ENCODE measurements around the gene FASLG. TPM values are rescaled to one million over a fixed set of nuclear protein-coding genes. Genes with fewer than 3 reads are reported as not detected.
"Not testable (repeated sequence)": the region's sequence is repeated elsewhere in the genome, so short reads cannot be mapped to it uniquely, and the experiment has no call there.

Gene FASLG
- total and polyA plus RNA-seq, 10 of the 15 experiments (the other 5 are each of a cell fraction or from before 2014, with no cell fraction given): 0.05 to 4.0 (median 0.09) TPM; not detected in 2

GRCh38 chr1:172616636-172617035, 42.3 kb upstream of the FASLG start (continued):
- TF ChIP-seq GATAD2B (conservative IDR thresholded peaks at IDR 0.05; ENCODE audit: low read depth): no peak
- TF ChIP-seq, protein P1, sequence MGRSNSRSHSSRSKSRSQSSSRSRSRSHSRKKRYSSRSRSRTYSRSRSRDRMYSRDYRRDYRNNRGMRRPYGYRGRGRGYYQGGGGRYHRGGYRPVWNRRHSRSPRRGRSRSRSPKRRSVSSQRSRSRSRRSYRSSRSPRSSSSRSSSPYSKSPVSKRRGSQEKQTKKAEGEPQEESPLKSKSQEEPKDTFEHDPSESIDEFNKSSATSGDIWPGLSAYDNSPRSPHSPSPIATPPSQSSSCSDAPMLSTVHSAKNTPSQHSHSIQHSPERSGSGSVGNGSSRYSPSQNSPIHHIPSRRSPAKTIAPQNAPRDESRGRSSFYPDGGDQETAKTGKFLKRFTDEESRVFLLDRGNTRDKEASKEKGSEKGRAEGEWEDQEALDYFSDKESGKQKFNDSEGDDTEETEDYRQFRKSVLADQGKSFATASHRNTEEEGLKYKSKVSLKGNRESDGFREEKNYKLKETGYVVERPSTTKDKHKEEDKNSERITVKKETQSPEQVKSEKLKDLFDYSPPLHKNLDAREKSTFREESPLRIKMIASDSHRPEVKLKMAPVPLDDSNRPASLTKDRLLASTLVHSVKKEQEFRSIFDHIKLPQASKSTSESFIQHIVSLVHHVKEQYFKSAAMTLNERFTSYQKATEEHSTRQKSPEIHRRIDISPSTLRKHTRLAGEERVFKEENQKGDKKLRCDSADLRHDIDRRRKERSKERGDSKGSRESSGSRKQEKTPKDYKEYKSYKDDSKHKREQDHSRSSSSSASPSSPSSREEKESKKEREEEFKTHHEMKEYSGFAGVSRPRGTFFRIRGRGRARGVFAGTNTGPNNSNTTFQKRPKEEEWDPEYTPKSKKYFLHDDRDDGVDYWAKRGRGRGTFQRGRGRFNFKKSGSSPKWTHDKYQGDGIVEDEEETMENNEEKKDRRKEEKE (IDR thresholded peaks at IDR 0.05): no peak

DNA sequence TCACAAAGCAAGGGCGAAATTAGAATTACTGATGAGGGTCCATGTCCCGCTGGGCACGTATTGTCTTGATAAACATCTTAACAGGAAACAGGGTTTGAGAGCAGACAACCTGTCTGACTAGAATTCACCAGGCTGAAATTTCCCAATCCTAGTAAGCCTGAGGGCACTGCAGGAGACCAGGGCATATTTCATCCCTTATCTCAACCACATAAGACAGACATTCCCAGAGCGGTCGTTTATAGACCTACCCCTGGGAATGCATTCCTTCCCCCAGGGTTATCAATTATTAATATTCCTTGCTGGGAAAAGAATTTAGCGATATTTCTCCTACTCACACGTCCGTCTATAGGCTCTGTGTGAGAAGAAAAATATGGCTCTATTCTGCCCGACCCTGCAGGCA, 38.3 kb upstream of the FASLG start:
- in situ Hi-C loops (cut with MboI); H4K20me1 ChIP-seq (ENCODE audit: control insufficient read depth, insufficient read depth); BruUV-seq (replicated peaks); H3K27ac ChIP-seq (ENCODE audit: control insufficient read depth, insufficient read depth); FAIRE-seq; H3K9me3 ChIP-seq (replicated peaks; ENCODE audit: control insufficient read depth, insufficient read depth, low read length); POLR2A ChIA-PET; H3K4me2 ChIP-seq (ENCODE audit: control insufficient read depth, insufficient read depth); ATAC-seq; H3K9ac ChIP-seq (ENCODE audit: control insufficient read depth, insufficient read depth, low read length); H3K36me3 ChIP-seq (ENCODE audit: control insufficient read depth in 2 of 2, insufficient read depth in 2 of 2, low read length in 1 of 2); H3K27me3 ChIP-seq (replicated peaks in 1 of 2; ENCODE audit: control insufficient read depth in 2 of 2, insufficient read depth in 2 of 2, low read length in 1 of 2); H3K79me2 ChIP-seq (ENCODE audit: control insufficient read depth, insufficient read depth, low read length); DNase-seq (ENCODE audit: low read depth, low spot score); SMC1A ChIA-PET (ENCODE audit: uncharacterized antibody, unreplicated experiment); H3K4me3 ChIP-seq; CTCF ChIA-PET; H3K4me1 ChIP-seq (ENCODE audit: control insufficient read depth, insufficient read depth, low read length); intact Hi-C loops (cut with micrococcal nuclease; ENCODE audit: unreplicated experiment); H2AFZ ChIP-seq (ENCODE audit: control insufficient read depth, low read depth, low read length); RAD21 ChIA-PET (ENCODE audit: unreplicated experiment): not testable (repeated sequence)
- WGBS (ENCODE audit: insufficient coverage, insufficient replicate concordance, low lambda C conversion rate, missing lambda C conversion rate): 60% methylated on average over 9 of the region's 9 CpGs

DNA sequence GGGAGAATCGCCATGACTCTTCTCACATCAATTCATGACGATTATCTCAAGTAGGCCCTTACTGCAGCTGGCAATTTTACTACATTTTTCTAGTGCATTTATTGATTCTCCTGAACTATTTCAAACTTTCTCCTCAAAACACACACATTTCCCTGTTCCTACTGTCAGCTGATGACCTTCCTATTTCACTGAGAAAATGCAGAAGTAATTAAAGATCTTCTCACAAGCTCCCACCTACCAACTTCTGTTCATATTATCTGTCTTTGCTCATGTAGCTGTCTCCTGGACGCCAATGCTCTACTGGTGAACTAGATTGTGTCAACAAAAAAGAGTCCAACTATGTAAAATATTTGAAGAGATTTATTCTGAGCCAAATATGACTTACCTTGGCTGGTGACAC, 36.4 kb upstream of the FASLG start:
- DNase-seq (ENCODE audit: low read depth, low spot score): no peak
- RAD21 ChIA-PET (ENCODE audit: unreplicated experiment): no interaction called here
- ATAC-seq: no peak
- Histone ChIP-seq H3K4me2 (ENCODE audit: control insufficient read depth, insufficient read depth) (no peak overlapping the region), H4K20me1 (ENCODE audit: control insufficient read depth, insufficient read depth) (no peaks in the 10 kb centered on the region), H3K9ac (ENCODE audit: control insufficient read depth, insufficient read depth, low read length) (no peak overlapping the region), H3K36me3 (ENCODE audit: control insufficient read depth in 2 of 2, insufficient read depth in 2 of 2, low read length in 1 of 2) (no peaks in the 10 kb centered on the region), H2AFZ (ENCODE audit: control insufficient read depth, low read depth, low read length) (no peak overlapping the region), H3K9me3 (replicated peaks; ENCODE audit: control insufficient read depth, insufficient read depth, low read length) (peaks cover 3% of the 10 kb centered on the region), H3K27ac (ENCODE audit: control insufficient read depth, insufficient read depth) (no peak overlapping the region), H3K4me1 (ENCODE audit: control insufficient read depth, insufficient read depth, low read length) (no peaks in the 10 kb centered on the region), H3K79me2 (ENCODE audit: control insufficient read depth, insufficient read depth, low read length) (no peaks in the 10 kb centered on the region), H3K4me3 (no peak overlapping the region), H3K27me3 (replicated peaks in 1 of 2; ENCODE audit: control insufficient read depth in 2 of 2, insufficient read depth in 2 of 2, low read length in 1 of 2) (no peaks in the 10 kb centered on the region; a peak in 1 of 4 replicates)
- POLR2A ChIA-PET: no interaction called here
- CTCF ChIA-PET: interaction anchor here (1.1 kb wide), 1 partner anchor 12 kb away, joined by 3 read pairs; no protein-coding TSS in a partner anchor
- FAIRE-seq: no peak
- intact Hi-C loops (cut with micrococcal nuclease; ENCODE audit: unreplicated experiment) (no loop called here), in situ Hi-C loops (cut with MboI) (no loop called here)
- no TSS peak for BruUV-seq (replicated peaks)
- WGBS (ENCODE audit: insufficient coverage, insufficient replicate concordance, low lambda C conversion rate, missing lambda C conversion rate): 39% methylated on average over 3 of the region's 3 CpGs
- TF ChIP-seq TCF3 (IDR thresholded peaks at IDR 0.05; ENCODE audit: borderline replicate concordance, insufficient read depth, low read depth, low read length) (no peak), RAD21 (IDR thresholded peaks at IDR 0.05; ENCODE audit: insufficient read depth, low read depth, low read length) (no peak), NFYA (IDR thresholded peaks at IDR 0.05; ENCODE audit: borderline replicate concordance, low read depth, low read length) (no peak), SUZ12 (IDR thresholded peaks at IDR 0.05; ENCODE audit: unreplicated experiment) (no peak), NBN (IDR thresholded peaks at IDR 0.05) (no peak), POU2F2 (IDR thresholded peaks at IDR 0.05; ENCODE audit: borderline replicate concordance, low read depth, low read length) (no peak), SMC3 (IDR thresholded peaks at IDR 0.05; ENCODE audit: borderline replicate concordance, low read length) (no peak), PAX8 (IDR thresholded peaks at IDR 0.05) (no peak), POLR2AphosphoS5 (IDR thresholded peaks at IDR 0.05; ENCODE audit: low read length) (no peak)
- TF ChIP-seq, protein P2, sequence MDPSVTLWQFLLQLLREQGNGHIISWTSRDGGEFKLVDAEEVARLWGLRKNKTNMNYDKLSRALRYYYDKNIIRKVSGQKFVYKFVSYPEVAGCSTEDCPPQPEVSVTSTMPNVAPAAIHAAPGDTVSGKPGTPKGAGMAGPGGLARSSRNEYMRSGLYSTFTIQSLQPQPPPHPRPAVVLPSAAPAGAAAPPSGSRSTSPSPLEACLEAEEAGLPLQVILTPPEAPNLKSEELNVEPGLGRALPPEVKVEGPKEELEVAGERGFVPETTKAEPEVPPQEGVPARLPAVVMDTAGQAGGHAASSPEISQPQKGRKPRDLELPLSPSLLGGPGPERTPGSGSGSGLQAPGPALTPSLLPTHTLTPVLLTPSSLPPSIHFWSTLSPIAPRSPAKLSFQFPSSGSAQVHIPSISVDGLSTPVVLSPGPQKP (IDR thresholded peaks at IDR 0.05; ENCODE audit: low read depth, low read length): no peak
- SMC1A ChIA-PET (ENCODE audit: uncharacterized antibody, unreplicated experiment): interaction anchor here (1.1 kb wide), 1 partner anchor 16 kb away, joined by 3 read pairs; no protein-coding TSS in a partner anchor

All from GM12878 (cell line).